Omental fat pad (tissue), 4 donors: ENCODE results near the gene BMPR1B. TPM values are rescaled to one million over a fixed set of nuclear protein-coding genes. Genes with fewer than 3 reads are reported as not detected.

Experiments used
- ATAC-seq: fragments of 150-250 bp; one replicate; pipeline ENCODE4 v1.9.1; 2016; ENCODE audit warnings: mild to moderate bottlenecking, moderate library complexity; ENCODE audit not compliant: low FRiP score
- DNase-seq: peaks from one replicate; pipeline ENCODE4 v3.0.0-alpha.2; 2019; ENCODE audit warnings: low spot score
- CTCF ChIP-seq, 3 donors: fragments of 450-650 bp; IDR thresholded peaks; one replicate each; pipeline ENCODE4 v1.5.1; 2016 to 2017; ENCODE audit warnings: antibody characterized with exemption in 3 of 3, mild to moderate bottlenecking in 3 of 3, moderate library complexity in 2 of 3
- total RNA-seq, 4 donors: library from RNA; depleted of rRNA; stranded (reverse); fragments of >200 nt; gene quantifications; one replicate each; pipeline ENCODE4 v1.1.0, GENCODE V29; 2016

Gene BMPR1B
- total RNA-seq, 4 donors from 2014 or later, result 0.19 to 1.9 (median 1.3) TPM

- no peak for TF ChIP-seq CTCF (IDR thresholded peaks at IDR 0.05)
- no peak for ATAC-seq
- DNase-seq, result no peak
Measured at GRCh38 chr4:95020521-95020920, 262.8 kb downstream of the BMPR1B start.

GRCh38 chr4:95021099-95021498, 263.3 kb downstream of the BMPR1B start:
- no peak for TF ChIP-seq CTCF (IDR thresholded peaks at IDR 0.05)
- no peak for ATAC-seq
- no peak for DNase-seq

- ATAC-seq, result no peak
- TF ChIP-seq CTCF (IDR thresholded peaks at IDR 0.05), result no peak
- no peak for DNase-seq
Measured at GRCh38 chr4:95023110-95023509, 265.4 kb downstream of the BMPR1B start.

- no peak for TF ChIP-seq CTCF (IDR thresholded peaks at IDR 0.05)
- no peak for ATAC-seq
- no peak for DNase-seq
Measured at GRCh38 chr4:95027905-95028618, 270.3 kb downstream of the BMPR1B start.

- no peak for DNase-seq
- TF ChIP-seq CTCF (IDR thresholded peaks at IDR 0.05), result no peak
- no peak for ATAC-seq
Measured at GRCh38 chr4:95038791-95039190, 281.0 kb downstream of the BMPR1B start.

GRCh38 chr4:95044324-95044837, 286.6 kb downstream of the BMPR1B start:
- no peak for TF ChIP-seq CTCF (IDR thresholded peaks at IDR 0.05)
- DNase-seq, result no peak
- no peak for ATAC-seq

- no peak for TF ChIP-seq CTCF (IDR thresholded peaks at IDR 0.05)
- ATAC-seq, result no peak
- DNase-seq, result no peak
Measured at GRCh38 chr4:95045429-95045828, 287.7 kb downstream of the BMPR1B start.
